Measurements from ENCODE around the gene SLC1A1. TPM values are rescaled to one million over a fixed set of nuclear protein-coding genes. Genes with fewer than 3 reads are reported as not detected.

SLC1A1 gene
- total RNA-seq, 4 donors from 2014 or later, result 1.1 to 2.3 (median 1.8) TPM

DNA sequence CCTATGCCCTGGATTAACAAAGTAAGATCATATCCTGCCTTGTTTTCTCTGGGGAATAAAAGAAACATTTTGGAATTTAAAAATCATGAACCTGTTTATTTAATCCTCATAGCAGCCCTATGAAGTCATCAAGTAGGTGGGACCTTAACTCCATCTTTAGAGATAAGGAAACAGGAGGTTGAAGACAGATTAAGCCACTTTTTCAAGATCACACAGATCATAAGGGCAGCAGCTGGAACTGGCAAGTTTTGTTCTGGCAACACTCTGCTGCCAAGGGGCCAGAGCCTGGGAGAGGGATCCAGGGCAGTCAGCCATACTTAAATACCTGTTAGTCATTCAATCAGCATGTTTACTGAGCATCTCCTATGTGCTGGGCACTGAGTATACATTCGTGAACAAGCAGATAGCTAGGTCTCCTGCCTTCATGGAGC lies 63.7 kb downstream of the SLC1A1 start:
- TF ChIP-seq POLR2AphosphoS5 (IDR thresholded peaks at IDR 0.05), result no peak
- no peak for TF ChIP-seq POLR2A (IDR thresholded peaks at IDR 0.05)
- no peak for TF ChIP-seq EP300 (IDR thresholded peaks at IDR 0.05)
- TF ChIP-seq, protein P1, sequence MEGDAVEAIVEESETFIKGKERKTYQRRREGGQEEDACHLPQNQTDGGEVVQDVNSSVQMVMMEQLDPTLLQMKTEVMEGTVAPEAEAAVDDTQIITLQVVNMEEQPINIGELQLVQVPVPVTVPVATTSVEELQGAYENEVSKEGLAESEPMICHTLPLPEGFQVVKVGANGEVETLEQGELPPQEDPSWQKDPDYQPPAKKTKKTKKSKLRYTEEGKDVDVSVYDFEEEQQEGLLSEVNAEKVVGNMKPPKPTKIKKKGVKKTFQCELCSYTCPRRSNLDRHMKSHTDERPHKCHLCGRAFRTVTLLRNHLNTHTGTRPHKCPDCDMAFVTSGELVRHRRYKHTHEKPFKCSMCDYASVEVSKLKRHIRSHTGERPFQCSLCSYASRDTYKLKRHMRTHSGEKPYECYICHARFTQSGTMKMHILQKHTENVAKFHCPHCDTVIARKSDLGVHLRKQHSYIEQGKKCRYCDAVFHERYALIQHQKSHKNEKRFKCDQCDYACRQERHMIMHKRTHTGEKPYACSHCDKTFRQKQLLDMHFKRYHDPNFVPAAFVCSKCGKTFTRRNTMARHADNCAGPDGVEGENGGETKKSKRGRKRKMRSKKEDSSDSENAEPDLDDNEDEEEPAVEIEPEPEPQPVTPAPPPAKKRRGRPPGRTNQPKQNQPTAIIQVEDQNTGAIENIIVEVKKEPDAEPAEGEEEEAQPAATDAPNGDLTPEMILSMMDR (IDR thresholded peaks at IDR 0.05), result no peak
- Histone ChIP-seq H3K27me3 (no peaks in the 10 kb centered on the region), H3K36me3 (no peaks in the 10 kb centered on the region), H3K9me3 (no peaks in the 10 kb centered on the region), H3K27ac (peak overlapping the region in 1 of 4 donors; percentile 33), H3K4me1 (peaks cover 0 to 9% (median 2%) of the 10 kb centered on the region in 3 donors), H3K4me3 (no peak overlapping the region)
- 40 to 100% methylated on average over 1 of the region's 1 CpG for WGBS, 2 donors (ENCODE audit: low coverage in 1 of 2)
- peak; percentile 68 for ATAC-seq

DNA sequence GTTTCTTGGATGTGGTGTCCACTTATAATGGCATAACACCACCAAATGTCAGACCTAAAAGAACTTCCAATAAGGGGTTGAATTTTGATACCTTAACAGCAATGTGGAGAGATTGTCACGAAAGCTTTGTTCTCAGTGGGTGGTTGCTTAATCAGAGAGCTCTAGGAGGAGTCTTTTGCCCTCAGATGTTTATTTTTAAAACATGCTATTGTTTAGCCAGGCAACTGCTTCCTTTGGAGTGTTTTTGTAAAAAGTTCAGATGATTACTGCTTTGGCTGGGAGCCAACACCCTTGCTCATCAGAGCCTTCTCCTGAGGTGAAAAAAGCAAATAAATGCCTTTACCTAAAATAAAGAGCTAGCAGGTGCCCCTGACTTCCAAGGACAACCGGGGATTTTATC lies 65.0 kb downstream of the SLC1A1 start:
- TF ChIP-seq, protein P1 (IDR thresholded peaks at IDR 0.05), result no peak
- no peak for TF ChIP-seq EP300 (IDR thresholded peaks at IDR 0.05)
- no peak for TF ChIP-seq POLR2AphosphoS5 (IDR thresholded peaks at IDR 0.05)
- TF ChIP-seq POLR2A (IDR thresholded peaks at IDR 0.05), result no peak
- H3K4me3 ChIP-seq, result no peak overlapping the region
- ATAC-seq, result no peak
- H3K27me3 ChIP-seq, result no peaks in the 10 kb centered on the region
- H3K27ac ChIP-seq, result peak overlapping the region in 2 of 4 donors; percentile 33 to 54
- no peaks in the 10 kb centered on the region for H3K9me3 ChIP-seq
- peaks cover 0 to 9% (median 2%) of the 10 kb centered on the region in 3 donors for H3K4me1 ChIP-seq
- no peaks in the 10 kb centered on the region for H3K36me3 ChIP-seq
- 25 to 70% methylated on average over 1 to 2 of the region's 2 CpGs for WGBS, 2 donors (ENCODE audit: low coverage in 1 of 2)

DNA sequence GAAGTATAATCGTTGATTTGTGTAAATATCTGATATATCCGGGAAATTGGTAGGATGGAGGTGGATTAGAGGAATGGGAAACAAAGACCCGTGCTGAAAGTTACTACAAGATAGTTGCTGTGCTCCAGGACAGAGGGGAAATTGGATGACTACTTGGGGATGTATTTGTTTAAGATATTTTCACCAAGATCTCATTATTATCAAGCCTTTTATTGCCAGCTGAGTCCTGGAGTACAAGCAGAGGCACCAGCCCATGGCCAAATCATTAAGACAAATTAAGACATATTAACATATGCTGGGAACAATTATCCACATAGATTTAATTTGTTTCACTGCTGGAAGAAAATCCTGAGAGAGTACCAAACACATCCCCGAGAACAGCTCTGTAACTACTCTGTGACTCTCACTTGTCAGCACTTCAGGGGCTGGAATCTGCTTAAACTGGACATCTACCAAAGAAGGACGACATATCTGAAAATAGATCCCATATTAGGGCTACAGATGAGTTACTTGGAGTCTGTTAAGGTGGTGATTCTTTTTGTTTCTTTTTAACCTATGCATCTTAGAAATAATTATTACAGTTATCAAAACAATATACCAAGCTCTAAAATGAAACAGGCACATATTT lies 68.2 kb downstream of the SLC1A1 start:
- whole genome bisulfite sequencing, 2 donors (ENCODE audit: low coverage in 1 of 2), result 45 to 49% methylated on average over 5 of the region's 5 CpGs
- H3K27me3 ChIP-seq, result no peaks in the 10 kb centered on the region
- H3K4me1 ChIP-seq, result peaks cover 0 to 9% (median 2%) of the 10 kb centered on the region in 3 donors
- H3K27ac ChIP-seq, result peak overlapping the region in 3 of 4 donors; percentile 24 to 48 (median 43)
- H3K36me3 ChIP-seq, result no peaks in the 10 kb centered on the region
- H3K4me3 ChIP-seq, result no peak overlapping the region
- no peak for ATAC-seq
- TF ChIP-seq, protein P1 (IDR thresholded peaks at IDR 0.05), result no peak
- no peak for TF ChIP-seq POLR2AphosphoS5 (IDR thresholded peaks at IDR 0.05)
- TF ChIP-seq POLR2A (IDR thresholded peaks at IDR 0.05), result no peak
- no peak for TF ChIP-seq EP300 (IDR thresholded peaks at IDR 0.05)
- H3K9me3 ChIP-seq, result no peaks in the 10 kb centered on the region

DNA sequence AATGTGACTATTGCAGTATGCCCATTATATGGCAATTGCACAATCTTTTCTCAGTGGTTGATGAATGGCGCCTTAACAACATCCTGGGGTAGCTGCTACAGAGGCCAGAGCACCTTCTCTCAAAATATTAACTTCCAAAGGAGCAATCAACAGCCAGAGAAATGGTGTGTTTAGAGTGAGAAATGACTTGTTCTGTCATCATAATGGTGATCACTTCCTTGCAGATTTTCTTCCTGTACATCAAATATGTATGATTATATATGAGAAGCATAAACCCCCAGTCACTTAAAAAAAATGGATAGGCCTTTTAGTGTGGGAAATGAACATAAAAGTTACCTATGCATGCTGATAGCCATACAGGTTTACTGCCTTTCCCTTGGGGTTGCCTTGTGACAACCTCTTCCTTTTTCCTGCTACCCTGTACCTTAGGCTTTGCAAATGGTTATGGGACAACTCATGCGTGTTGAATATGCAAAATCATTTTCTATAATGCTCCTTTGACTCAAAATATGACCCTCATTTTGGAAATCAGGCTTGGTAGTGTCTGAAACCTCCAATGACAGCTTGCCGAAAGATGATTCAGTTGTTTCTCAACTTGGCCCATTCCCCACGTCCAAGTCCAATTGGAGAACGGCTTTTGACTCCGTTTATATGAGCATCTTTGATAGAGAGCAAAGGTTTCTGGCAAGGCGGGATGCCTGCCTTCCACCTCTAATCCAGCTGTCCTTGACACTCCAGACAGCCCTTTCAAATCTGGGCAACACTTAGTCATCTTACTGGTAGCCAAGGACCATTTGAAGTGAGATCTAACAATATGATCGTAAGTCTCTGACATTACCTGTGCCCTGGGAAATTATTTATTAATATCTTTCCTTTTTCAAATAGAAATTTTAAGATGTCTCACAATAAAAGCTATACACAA lies 69.3 kb downstream of the SLC1A1 start:
- Histone ChIP-seq H3K9me3 (no peaks in the 10 kb centered on the region), H3K4me3 (no peak overlapping the region), H3K27ac (no peak overlapping the region), H3K36me3 (no peaks in the 10 kb centered on the region), H3K4me1 (peaks cover 0 to 9% (median 2%) of the 10 kb centered on the region in 3 donors), H3K27me3 (no peaks in the 10 kb centered on the region)
- 47 to 60% methylated on average over 6 to 8 of the region's 8 CpGs for WGBS, 2 donors (ENCODE audit: low coverage in 1 of 2)
- no peak for TF ChIP-seq POLR2A (IDR thresholded peaks at IDR 0.05)
- TF ChIP-seq POLR2AphosphoS5 (IDR thresholded peaks at IDR 0.05), result no peak
- TF ChIP-seq EP300 (IDR thresholded peaks at IDR 0.05), result no peak
- TF ChIP-seq, protein P1 (IDR thresholded peaks at IDR 0.05), result no peak
- no peak for ATAC-seq

Measured in gastroesophageal sphincter (tissue), 4 donors.